ENCODE data around the gene MPRIP.

DNA sequence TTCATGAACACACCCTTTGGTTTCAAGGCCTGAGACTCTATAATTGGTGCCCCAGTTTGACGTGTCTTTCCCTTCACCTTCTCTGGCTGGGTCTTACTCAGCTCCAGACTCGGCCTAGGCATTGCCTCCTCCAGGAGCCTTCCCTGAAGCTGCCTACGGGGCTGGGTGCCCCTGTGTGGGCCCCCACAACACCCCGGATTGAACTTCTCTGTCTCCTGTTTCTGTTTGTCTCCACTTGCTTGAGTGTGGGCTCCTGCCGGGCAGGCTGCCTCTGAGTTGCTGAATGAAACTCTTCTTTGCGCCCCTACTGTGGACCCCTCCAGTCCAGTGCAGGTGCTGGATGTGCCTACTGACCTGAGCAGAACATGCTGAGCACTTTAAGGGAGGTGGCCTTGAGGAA, 2.3 kb upstream of the MPRIP start:
- TF ChIP-seq FOXM1 (IDR thresholded peaks at IDR 0.05; ENCODE audit: low read depth) (no peak), EP300 (IDR thresholded peaks at IDR 0.05; ENCODE audit: borderline replicate concordance in 1 of 2, low read depth in 1 of 2, low read length in 1 of 2) (no peak), SIN3A (IDR thresholded peaks at IDR 0.05; ENCODE audit: borderline replicate concordance, low read depth, low read length) (no peak), EZH2phosphoT487 (IDR thresholded peaks at IDR 0.05; ENCODE audit: borderline replicate concordance, low read depth) (no peak), SMC3 (IDR thresholded peaks at IDR 0.05; ENCODE audit: low read depth, low read length) (no peak), POLR2AphosphoS5 (IDR thresholded peaks at IDR 0.05; ENCODE audit: low read depth, low read length) (no peak)
- TF ChIP-seq, protein P1, sequence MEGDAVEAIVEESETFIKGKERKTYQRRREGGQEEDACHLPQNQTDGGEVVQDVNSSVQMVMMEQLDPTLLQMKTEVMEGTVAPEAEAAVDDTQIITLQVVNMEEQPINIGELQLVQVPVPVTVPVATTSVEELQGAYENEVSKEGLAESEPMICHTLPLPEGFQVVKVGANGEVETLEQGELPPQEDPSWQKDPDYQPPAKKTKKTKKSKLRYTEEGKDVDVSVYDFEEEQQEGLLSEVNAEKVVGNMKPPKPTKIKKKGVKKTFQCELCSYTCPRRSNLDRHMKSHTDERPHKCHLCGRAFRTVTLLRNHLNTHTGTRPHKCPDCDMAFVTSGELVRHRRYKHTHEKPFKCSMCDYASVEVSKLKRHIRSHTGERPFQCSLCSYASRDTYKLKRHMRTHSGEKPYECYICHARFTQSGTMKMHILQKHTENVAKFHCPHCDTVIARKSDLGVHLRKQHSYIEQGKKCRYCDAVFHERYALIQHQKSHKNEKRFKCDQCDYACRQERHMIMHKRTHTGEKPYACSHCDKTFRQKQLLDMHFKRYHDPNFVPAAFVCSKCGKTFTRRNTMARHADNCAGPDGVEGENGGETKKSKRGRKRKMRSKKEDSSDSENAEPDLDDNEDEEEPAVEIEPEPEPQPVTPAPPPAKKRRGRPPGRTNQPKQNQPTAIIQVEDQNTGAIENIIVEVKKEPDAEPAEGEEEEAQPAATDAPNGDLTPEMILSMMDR (IDR thresholded peaks at IDR 0.05) = no peak
- TF ChIP-seq, protein P2, sequence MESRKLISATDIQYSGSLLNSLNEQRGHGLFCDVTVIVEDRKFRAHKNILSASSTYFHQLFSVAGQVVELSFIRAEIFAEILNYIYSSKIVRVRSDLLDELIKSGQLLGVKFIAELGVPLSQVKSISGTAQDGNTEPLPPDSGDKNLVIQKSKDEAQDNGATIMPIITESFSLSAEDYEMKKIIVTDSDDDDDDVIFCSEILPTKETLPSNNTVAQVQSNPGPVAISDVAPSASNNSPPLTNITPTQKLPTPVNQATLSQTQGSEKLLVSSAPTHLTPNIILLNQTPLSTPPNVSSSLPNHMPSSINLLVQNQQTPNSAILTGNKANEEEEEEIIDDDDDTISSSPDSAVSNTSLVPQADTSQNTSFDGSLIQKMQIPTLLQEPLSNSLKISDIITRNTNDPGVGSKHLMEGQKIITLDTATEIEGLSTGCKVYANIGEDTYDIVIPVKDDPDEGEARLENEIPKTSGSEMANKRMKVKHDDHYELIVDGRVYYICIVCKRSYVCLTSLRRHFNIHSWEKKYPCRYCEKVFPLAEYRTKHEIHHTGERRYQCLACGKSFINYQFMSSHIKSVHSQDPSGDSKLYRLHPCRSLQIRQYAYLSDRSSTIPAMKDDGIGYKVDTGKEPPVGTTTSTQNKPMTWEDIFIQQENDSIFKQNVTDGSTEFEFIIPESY (IDR thresholded peaks at IDR 0.05; ENCODE audit: borderline replicate concordance, low read depth) = no peak
- TF ChIP-seq, protein P3, sequence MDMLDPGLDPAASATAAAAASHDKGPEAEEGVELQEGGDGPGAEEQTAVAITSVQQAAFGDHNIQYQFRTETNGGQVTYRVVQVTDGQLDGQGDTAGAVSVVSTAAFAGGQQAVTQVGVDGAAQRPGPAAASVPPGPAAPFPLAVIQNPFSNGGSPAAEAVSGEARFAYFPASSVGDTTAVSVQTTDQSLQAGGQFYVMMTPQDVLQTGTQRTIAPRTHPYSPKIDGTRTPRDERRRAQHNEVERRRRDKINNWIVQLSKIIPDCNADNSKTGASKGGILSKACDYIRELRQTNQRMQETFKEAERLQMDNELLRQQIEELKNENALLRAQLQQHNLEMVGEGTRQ (IDR thresholded peaks at IDR 0.05; ENCODE audit: borderline replicate concordance, low read depth, low read length) = no peak
- TF ChIP-seq, protein P4, sequence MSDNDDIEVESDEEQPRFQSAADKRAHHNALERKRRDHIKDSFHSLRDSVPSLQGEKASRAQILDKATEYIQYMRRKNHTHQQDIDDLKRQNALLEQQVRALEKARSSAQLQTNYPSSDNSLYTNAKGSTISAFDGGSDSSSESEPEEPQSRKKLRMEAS (IDR thresholded peaks at IDR 0.05; ENCODE audit: low read depth) = no peak
